PC-9 (cell line): ENCODE results near the gene ASB1. TPM values are rescaled to one million over a fixed set of nuclear protein-coding genes. Genes with fewer than 3 reads are reported as not detected.

Source experiments
- BruUV-seq: library from RNA; stranded (reverse); fragments of 400-500 nt; replicated peaks from 2 replicates; lab custom pipeline; 2021; lab: Mats Ljungman, UMichigan
- CTCF ChIA-PET: fragments of 300-600 bp; sonication (Branson Sonifier 250); formaldehyde crosslinking; loops from one replicate; lab custom pipeline; 2022; ENCODE audit warnings: antibody characterized with exemption; lab: Charles Lee
- POLR2A ChIA-PET: fragments of 300-600 bp; sonication (Branson Sonifier 250); formaldehyde crosslinking; loops from one replicate; lab custom pipeline; 2022; ENCODE audit warnings: antibody characterized with exemption; ENCODE audit not compliant: unreplicated experiment; lab: Charles Lee
- DNase-seq, 2 experiments: peaks; one replicate each; pipeline versions ENCODE4 v3.0.0 to v3.0.0-alpha.2; 2015 to 2022; ENCODE audit warnings: mixed read lengths in 1 of 2
- H2AFZ ChIP-seq: fragments of 200-600 bp; sonication (generic); 2 replicates; pipeline ENCODE4 v1.8.1; 2017; ENCODE audit warnings: antibody characterized with exemption
- H3F3A ChIP-seq: fragments of 200-600 bp; sonication (generic); 2 replicates; pipeline ENCODE4 v1.8.1; 2017; ENCODE audit warnings: antibody characterized with exemption, mild to moderate bottlenecking, low read depth; ENCODE audit not compliant: insufficient read depth
- H3K27ac ChIP-seq: fragments of 200-600 bp; sonication (generic); 2 replicates; pipeline ENCODE4 v1.6.1; 2016; ENCODE audit warnings: mixed run types
- H3K27me3 ChIP-seq: fragments of 200-600 bp; sonication (generic); 2 replicates; pipeline ENCODE4 v1.6.1; 2016; ENCODE audit warnings: low read depth, mixed run types; ENCODE audit not compliant: insufficient read depth
- H3K36me3 ChIP-seq: fragments of 200-600 bp; sonication (generic); 2 replicates; pipeline ENCODE4 v1.6.1; 2016; ENCODE audit warnings: low read depth, mixed run types
- H3K4me1 ChIP-seq: fragments of 200-600 bp; sonication (generic); replicated peaks from 2 replicates; pipeline ENCODE4 v1.6.1; 2016; ENCODE audit warnings: mixed run types; ENCODE audit not compliant: insufficient read depth
- H3K4me2 ChIP-seq: fragments of 200-600 bp; sonication (generic); 2 replicates; pipeline ENCODE4 v1.6.1; 2017; ENCODE audit warnings: mixed run types
- H3K4me3 ChIP-seq: fragments of 200-600 bp; sonication (generic); 2 replicates; pipeline ENCODE4 v1.6.1; 2016; ENCODE audit warnings: mixed run types
- H3K79me2 ChIP-seq: fragments of 200-600 bp; sonication (generic); 2 replicates; pipeline ENCODE4 v1.6.1; 2017; ENCODE audit warnings: low read depth, mixed run types
- H3K9me2 ChIP-seq: fragments of 200-600 bp; sonication (generic); 2 replicates; pipeline ENCODE4 v1.8.1; 2017; ENCODE audit warnings: mild to moderate bottlenecking; ENCODE audit not compliant: insufficient read depth
- H3K9me3 ChIP-seq: fragments of 200-600 bp; sonication (generic); 2 replicates; pipeline ENCODE4 v1.8.1; 2016; ENCODE audit warnings: low read depth; ENCODE audit not compliant: insufficient read depth
- H4K20me1 ChIP-seq: fragments of 200-600 bp; sonication (generic); 2 replicates; pipeline ENCODE4 v1.8.1; 2017; ENCODE audit not compliant: insufficient read depth
- EZH2 ChIP-seq: fragments of 200-600 bp; sonication (generic); IDR thresholded peaks from 2 replicates; pipeline ENCODE4 v1.8.0; 2017; ENCODE audit warnings: antibody characterized with exemption, low read depth
- intact Hi-C: fragments of 100-400 bp; cut with micrococcal nuclease; formaldehyde crosslinking; loops from one replicate; pipeline ENCODE4 v1.10.0; 2022; ENCODE audit not compliant: unreplicated experiment
- total RNA-seq: library from RNA; stranded (reverse); gene quantifications from 2 replicates; pipeline ENCODE4 v1.2.3, GENCODE V29; 2021
- TF ChIP-seq, protein P1 (sequence below): fragments of 200-600 bp; sonication (generic); conservative IDR thresholded peaks from 2 replicates; pipeline ENCODE4 v1.6.1; 2017; ENCODE audit warnings: mixed run types, antibody characterized with exemption, mild to moderate bottlenecking, moderate library complexity

Gene ASB1
- total RNA-seq, 1 experiment from 2014 or later: 56.7 TPM

DNA sequence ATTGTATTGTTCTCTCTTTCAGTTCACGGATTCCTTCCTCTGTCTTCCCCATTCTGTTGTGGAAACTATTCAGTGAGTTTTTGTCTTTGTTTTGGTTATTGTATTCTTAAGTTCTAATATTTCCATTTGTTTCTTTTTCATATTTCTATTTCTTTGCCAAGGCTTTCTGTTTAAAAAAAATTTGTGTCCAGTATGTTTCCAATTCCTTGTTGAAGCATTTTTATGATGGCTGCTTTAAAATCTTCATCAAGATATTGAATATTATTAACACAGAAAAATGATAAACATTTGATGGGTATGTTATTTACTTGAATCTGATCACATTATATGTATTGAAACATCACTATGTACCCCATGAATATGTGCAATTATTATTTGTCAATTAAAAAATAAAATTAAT, 42.4 kb downstream of the ASB1 start:
- no TSS peak for BruUV-seq
- no peak overlapping the region for H3K4me3 ChIP-seq
- no peaks in the 10 kb centered on the region for H4K20me1 ChIP-seq
- H3K27ac ChIP-seq: no peak overlapping the region
- H2AFZ ChIP-seq: no peak overlapping the region
- no peak overlapping the region for H3K4me2 ChIP-seq
- no peaks in the 10 kb centered on the region for H3K4me1 ChIP-seq
- H3K27me3 ChIP-seq: no peaks in the 10 kb centered on the region; the same call in 1 of the 2 replicates
- H3F3A ChIP-seq: no peaks in the 10 kb centered on the region
- no peaks in the 10 kb centered on the region for H3K79me2 ChIP-seq
- CTCF ChIA-PET: no interaction called here
- peaks cover 10% of the 10 kb centered on the region; the same call in 1 of the 2 replicates for H3K9me3 ChIP-seq
- no peaks in the 10 kb centered on the region for H3K36me3 ChIP-seq
- intact Hi-C loops: no loop called here
- H3K9me2 ChIP-seq: no peaks in the 10 kb centered on the region
- DNase-seq: no peak
- POLR2A ChIA-PET: no interaction called here
- TF ChIP-seq EZH2: no peak
- TF ChIP-seq, protein P1, sequence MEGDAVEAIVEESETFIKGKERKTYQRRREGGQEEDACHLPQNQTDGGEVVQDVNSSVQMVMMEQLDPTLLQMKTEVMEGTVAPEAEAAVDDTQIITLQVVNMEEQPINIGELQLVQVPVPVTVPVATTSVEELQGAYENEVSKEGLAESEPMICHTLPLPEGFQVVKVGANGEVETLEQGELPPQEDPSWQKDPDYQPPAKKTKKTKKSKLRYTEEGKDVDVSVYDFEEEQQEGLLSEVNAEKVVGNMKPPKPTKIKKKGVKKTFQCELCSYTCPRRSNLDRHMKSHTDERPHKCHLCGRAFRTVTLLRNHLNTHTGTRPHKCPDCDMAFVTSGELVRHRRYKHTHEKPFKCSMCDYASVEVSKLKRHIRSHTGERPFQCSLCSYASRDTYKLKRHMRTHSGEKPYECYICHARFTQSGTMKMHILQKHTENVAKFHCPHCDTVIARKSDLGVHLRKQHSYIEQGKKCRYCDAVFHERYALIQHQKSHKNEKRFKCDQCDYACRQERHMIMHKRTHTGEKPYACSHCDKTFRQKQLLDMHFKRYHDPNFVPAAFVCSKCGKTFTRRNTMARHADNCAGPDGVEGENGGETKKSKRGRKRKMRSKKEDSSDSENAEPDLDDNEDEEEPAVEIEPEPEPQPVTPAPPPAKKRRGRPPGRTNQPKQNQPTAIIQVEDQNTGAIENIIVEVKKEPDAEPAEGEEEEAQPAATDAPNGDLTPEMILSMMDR: no peak

GRCh38 chr2:238473014-238473413, 46.3 kb downstream of the ASB1 start:
- H3K9me3 ChIP-seq: peaks cover 13% of the 10 kb centered on the region; the same call in 1 of the 2 replicates
- no peak overlapping the region for H3K4me2 ChIP-seq
- H3K4me1 ChIP-seq: no peaks in the 10 kb centered on the region
- CTCF ChIA-PET: no interaction called here
- H2AFZ ChIP-seq: no peak overlapping the region
- TF ChIP-seq, protein P1: no peak
- no peak for TF ChIP-seq EZH2
- H4K20me1 ChIP-seq: no peaks in the 10 kb centered on the region
- no peaks in the 10 kb centered on the region; the same call in 1 of the 2 replicates for H3K27me3 ChIP-seq
- no peak overlapping the region for H3K27ac ChIP-seq
- BruUV-seq: no TSS peak
- no peaks in the 10 kb centered on the region for H3F3A ChIP-seq
- POLR2A ChIA-PET: no interaction called here
- DNase-seq: no peak
- intact Hi-C loops: no loop called here
- no peak overlapping the region for H3K4me3 ChIP-seq
- H3K36me3 ChIP-seq: no peaks in the 10 kb centered on the region
- no peaks in the 10 kb centered on the region for H3K79me2 ChIP-seq
- H3K9me2 ChIP-seq: no peaks in the 10 kb centered on the region

DNA sequence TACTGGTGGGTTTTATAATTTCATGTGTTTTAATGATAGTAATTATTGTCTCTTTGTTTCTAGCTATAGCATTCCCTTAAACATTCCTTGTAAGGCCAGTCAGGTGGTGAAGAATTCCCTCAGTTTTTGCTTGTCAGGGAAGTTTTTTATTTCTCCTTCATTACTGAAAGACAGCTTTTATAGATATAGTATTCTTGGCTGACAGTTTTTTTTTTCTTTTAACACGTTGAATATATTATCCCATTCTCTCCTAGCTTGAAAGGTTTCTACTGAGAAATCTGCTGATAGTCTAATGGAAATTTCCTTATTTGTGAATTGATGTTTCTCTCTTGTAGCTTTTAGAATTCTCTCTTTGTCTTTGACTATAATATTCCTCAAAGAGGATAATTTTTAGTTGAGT, 46.8 kb downstream of the ASB1 start:
- no TSS peak for BruUV-seq
- Histone ChIP-seq H3K9me3 (peaks cover 13% of the 10 kb centered on the region; the same call in 1 of the 2 replicates), H3K27me3 (no peaks in the 10 kb centered on the region; the same call in 1 of the 2 replicates), H3K4me1 (no peaks in the 10 kb centered on the region), H2AFZ (no peak overlapping the region), H3K4me2 (no peak overlapping the region), H3K4me3 (no peak overlapping the region), H3K79me2 (no peaks in the 10 kb centered on the region), H3F3A (no peaks in the 10 kb centered on the region), H3K27ac (no peak overlapping the region), H3K9me2 (no peaks in the 10 kb centered on the region), H4K20me1 (no peaks in the 10 kb centered on the region), H3K36me3 (no peaks in the 10 kb centered on the region)
- intact Hi-C loops: no loop called here
- DNase-seq: no peak
- ChIA-PET CTCF (interaction anchor here (0.7 kb wide), 1 partner anchor 183 kb away, joined by 6 read pairs; no protein-coding TSS in a partner anchor), POLR2A (no interaction called here)
- TF ChIP-seq EZH2: no peak
- TF ChIP-seq, protein P1: no peak
